Frontal cortex (tissue), 4 donors: ENCODE data around the gene TOP2B. TPM values are rescaled to one million over a fixed set of nuclear protein-coding genes. Genes with fewer than 3 reads are reported as not detected.

Source experiments
- DNase-seq, 2 donors: peaks; one replicate each; pipeline ENCODE4 v3.0.0; 2012; ENCODE audit warnings: low spot score in 2 of 2
- FAIRE-seq: peaks from 2 replicates; lab custom pipeline; 2012; peaks lifted over from hg19 to GRCh38; lab: Jason Lieb, UNC
- total RNA-seq: library from RNA; depleted of rRNA; stranded (reverse); fragments of >200 nt; gene quantifications from one replicate; pipeline ENCODE4 v1.2.3, GENCODE V29; 2014
- donor health status: control.
- donor health status: control.
- donor health status: control.

The TOP2B gene
- total RNA-seq, 1 donor from 2014 or later = 423 TPM

DNA sequence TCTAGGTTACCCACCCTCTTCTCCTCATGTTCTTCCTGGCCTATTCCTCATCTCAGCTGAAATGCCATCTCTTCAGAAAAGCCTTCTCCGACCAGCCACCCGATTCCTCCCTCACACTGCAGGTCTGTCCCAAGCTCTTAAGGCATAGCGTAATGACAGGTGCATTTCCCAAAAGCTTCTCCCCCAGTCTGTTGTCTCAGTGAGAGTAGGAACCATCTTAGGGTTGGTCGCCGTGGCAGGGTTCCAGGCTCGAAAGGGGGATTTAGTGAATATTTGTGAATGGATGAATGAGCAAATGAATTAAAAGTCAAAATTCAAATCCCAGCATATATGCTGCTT is 78.6 kb downstream of the TOP2B start:
- FAIRE-seq (no peak), DNase-seq (no peak)

DNA sequence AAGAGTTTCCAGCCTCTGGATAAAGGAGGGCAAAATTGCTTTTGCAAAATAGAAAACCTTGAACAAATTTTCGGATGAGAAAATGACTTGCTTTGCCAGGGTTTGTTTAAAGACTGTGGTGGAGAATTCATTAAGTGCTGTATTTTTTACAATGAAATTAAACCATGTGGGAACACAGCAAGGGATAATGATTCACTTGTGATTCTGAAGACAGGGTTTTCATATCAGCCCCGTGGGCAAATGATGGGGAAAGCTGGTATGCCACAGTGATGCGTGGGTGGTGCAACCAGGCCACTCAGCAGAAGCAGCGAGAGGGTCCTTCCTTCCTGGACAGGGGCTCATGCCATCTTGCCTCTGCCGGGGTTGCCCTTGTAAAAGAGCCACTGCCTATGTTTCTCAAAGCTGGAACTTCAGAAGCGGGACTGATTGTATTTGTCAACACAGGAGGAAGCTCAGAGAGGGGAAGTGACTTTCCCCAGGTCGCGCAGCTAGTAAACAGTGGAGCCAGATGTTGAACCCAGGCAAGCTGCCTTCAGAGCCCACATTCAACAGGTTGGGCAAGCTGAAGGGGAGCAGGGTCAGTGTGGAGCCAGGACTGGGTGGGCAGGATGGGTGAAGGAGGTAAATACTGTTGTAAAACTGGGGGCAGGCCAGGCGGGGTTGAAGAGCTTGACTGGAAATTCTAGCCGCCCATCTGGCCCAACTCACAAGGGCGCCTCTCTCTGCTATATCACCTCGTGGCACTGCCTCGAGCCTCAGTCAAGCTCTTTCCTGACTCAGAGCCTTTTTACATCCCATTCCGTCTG is 79.1 kb downstream of the TOP2B start:
- no peak for DNase-seq

DNA sequence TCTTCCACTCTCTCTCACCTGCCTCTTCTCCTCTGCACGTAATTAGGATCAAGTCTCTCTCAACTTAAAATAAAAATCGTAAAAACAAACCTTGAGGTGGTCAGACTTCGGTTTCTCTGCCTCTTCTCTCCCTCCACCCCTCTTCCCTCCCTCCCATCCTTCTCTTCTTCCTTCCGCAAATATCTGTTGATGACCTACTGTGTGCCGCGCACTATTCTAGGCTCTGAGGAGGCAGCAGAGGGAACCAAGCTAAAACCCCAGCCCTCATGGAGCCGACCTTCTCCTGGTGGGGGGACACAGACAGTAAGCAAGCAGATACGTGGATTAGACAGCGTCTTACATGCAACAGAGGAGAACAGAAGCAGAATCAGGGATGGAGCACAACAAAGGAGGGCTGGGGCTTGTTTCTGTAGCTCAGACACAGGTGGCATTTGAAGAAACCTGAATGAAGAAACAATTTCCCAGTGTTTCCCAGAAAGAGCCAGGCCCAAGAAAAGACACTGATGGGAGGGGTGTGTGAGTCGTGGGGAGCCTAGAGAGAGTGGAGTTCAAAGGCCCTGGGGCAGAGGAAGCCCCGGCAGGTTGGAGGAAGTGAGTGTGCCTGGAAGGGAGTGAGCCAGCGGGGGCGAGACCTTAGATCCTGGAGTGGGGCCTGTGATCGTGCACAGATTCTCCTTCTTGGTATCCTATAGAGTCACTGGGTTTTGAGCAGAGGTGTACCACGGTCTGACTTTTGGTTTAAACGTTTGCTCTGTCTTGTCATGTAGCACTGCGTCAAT is 80.5 kb downstream of the TOP2B start:
- FAIRE-seq (no peak), DNase-seq (no peak)

More for the DNA sequence above, 79.1 kb downstream of the TOP2B start:
- no peak for FAIRE-seq

DNA sequence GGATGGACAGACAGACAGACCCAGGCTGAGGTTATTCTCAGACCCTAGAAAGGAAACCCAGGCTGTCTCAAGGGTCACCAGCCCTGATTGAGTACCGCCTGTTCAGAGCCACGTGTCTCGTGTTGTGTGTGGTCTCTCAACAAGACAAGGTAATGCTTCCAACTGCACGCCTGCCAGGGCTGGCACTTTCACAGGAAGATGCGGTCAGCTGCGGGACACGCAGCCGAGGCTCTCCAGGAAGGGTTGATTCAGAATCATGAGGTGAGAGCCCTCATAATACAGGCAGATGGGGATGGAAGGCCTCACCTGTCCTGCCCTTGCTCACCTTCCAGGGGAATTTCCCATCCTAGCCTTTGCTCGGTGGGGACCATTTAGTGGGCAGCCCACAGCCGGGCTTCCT is 81.4 kb downstream of the TOP2B start:
- DNase-seq (no peak), FAIRE-seq (no peak)

DNA sequence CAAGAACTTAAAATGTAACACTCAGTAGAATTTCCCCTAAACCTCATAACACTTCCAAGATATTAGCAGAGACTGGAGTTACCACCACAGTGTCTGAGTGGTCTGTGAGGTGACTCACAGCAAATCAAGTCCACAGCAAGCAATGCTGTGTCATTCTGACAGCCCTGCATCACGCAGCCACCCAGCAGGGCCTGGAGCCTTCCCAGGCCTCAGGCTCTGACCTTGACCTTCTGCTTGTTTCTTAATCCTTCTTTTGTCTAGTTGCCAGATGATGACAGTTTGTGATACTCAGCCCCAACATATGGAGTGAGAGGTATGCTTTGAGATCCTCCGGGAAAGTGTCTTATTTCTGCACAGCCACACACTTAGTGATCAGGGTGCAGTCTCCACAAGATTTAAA is 82.5 kb downstream of the TOP2B start:
- no peak for DNase-seq
- no peak for FAIRE-seq

DNA sequence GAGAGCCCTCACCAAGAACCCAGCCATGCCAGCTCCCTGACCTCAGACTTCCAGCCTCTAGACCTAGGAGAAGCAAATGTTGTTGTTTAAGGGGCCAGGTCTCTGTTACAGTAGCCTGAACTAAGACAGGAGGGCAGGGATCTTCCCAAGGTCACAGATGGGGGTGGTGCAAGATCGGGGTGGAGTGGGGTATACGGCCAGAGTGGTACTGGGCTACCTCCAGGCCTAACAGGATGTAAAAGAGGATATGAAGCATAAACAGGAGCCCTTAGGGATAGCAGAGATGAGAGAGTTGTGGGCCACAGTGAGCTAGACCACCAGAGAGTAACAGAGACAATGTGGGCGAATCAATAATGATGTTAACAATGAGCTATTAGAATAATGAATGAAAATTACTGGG is 82.9 kb downstream of the TOP2B start:
- DNase-seq (no peak), FAIRE-seq (no peak)

DNA sequence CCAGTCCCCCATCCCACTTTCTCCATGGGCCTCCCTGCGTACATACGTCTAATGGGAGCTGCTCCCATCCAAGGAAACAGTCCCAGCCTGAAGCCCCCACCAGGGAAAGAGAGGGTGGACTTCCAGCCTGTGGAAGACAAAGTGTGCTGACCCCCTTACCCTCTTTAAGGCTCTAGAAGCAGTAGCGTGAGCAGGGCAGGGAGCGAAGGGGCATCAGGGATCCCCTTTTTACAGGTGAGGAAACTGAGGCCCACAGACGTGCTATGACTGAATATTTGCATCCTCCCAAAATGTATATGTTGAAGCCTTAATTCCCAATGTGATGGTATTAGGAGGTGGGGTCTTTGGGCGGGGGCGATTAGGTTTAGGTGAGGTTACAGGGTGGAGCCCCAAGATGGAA is 83.4 kb downstream of the TOP2B start:
- DNase-seq = no peak
- FAIRE-seq = no peak

DNA sequence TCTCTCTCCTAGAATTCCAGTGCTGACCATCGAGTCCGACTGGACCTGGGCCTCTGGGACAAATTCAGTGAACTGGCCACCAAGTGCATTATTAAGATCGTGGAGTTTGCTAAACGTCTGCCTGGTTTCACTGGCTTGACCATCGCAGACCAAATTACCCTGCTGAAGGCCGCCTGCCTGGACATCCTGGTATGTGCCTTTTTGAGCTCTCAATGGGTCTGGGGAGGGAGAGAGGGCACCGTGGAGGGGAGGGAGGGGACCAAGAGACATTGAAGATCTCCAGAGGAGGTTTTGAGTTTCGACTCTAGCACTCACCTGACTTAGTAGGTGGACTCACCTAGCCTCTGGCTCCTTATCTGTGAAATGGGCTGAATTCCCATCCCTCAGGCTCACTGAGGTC is 84.2 kb downstream of the TOP2B start:
- DNase-seq = no peak
- no peak for FAIRE-seq

DNA sequence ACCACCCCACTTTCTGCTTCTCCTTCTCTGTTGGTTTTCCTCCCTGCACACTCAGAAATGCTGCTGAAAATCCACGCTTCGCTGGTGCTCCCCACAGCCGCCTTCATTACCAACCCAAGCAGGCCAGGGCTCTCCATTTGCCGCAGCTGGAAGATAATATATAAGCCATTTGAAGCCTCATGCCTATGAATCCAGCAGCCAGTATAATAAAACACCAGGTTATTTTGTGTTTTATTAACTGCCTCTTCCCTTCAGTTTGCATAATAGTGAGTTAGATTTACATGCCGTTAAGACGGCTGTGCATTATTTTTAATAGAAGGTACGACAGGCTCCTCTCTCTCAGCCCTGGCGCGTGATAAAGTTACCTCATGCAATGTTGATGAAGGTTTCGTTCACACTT is 86.6 kb downstream of the TOP2B start:
- FAIRE-seq (no peak), DNase-seq (no peak)

DNA sequence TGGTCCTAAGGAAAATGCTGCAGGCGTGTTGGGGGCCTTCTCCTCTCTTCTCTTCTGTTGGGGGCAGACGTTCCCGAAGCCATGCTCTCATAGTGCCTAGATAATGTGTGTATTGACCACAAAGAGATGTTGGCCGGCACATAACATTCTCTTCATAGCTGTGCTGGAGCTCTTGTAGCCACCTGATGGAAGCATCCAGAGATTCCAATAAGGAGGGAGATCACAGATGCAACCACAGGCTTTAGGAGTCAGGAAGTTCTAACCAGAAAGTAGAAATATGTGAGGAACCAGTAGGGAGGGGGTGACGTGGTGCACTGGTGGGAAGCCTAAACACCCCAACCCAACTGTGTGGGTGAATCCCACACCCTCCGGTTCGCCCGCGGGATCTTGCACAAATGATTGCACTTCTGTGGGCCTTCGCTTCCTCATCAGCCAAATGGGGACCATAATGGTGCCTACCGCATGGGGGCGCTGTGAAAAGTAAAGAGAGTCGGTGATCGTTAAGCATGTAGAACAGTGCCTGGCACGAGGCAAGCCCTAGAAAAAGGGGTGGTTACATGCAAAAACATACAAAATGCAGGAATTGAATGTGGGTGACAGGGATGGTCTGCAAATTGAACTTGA is 87.8 kb downstream of the TOP2B start:
- DNase-seq (no peak), FAIRE-seq (no peak)

DNA sequence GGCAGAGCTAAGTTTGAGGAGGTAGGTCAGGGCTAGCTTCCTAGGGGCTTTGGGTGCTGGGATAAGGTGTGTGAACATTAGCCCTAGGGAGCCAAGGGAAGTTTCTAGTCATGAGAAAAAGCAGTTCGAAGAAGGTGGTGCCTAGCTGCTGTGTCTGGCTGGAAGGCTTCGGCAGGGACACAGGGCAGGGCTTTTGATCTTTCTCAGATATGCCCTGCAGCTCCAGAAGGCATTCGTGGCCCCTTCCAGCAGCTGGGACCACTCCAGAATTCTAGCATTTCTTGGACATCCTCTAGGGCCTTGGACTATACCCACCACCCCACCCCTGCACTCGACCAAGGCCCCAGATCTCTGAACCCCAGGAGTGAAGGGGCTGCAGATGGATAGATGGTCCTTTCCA is 88.6 kb downstream of the TOP2B start:
- FAIRE-seq = no peak
- no peak for DNase-seq

DNA sequence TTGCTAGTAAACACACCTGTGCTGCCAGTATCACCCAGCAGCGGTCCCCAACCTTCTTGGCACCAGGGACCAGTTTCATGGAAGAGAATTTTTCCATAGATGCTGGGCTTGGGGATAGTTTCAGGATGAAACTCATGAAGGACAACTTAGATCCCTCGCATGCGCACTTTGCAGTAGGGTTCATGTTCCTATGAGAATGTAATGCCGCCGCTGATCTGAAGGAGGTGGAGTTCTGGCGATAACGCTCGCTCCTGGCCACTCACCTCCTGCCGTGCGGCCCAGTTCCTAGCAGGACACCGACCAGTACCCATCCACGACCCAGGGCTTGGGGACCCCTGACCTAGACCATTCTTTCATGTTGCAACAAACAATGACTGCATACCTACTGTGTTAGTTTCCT is 89.7 kb downstream of the TOP2B start:
- FAIRE-seq (no peak), DNase-seq (no peak)

DNA sequence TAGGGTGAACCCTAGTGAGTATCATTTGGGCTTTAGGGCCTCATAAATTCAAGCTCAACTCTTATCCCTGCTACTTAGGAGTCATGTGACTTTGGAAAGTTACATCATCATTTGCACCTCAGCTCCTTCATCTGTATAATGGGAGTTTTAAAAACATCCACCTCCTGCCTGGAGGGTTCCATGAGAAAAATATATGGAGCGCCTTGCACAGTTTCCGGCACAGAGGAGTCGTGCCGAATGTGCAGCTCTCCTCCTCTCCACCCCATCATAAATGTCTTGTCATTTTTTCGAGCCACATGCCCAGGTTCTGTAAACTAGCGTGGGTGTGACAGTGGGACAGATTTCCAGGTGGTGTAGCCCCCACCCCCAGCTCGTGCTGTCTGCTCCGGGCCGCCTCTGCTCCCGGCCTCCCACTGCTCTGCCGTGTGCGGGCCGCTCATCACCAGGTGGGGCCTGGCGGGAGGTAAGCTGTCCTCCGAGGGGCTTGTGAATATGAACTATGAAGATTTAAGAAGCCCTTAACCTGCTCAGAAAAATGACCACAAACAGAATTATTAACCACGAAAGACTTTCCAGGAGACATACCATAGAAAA is 90.4 kb downstream of the TOP2B start:
- FAIRE-seq = no peak
- DNase-seq = no peak

DNA sequence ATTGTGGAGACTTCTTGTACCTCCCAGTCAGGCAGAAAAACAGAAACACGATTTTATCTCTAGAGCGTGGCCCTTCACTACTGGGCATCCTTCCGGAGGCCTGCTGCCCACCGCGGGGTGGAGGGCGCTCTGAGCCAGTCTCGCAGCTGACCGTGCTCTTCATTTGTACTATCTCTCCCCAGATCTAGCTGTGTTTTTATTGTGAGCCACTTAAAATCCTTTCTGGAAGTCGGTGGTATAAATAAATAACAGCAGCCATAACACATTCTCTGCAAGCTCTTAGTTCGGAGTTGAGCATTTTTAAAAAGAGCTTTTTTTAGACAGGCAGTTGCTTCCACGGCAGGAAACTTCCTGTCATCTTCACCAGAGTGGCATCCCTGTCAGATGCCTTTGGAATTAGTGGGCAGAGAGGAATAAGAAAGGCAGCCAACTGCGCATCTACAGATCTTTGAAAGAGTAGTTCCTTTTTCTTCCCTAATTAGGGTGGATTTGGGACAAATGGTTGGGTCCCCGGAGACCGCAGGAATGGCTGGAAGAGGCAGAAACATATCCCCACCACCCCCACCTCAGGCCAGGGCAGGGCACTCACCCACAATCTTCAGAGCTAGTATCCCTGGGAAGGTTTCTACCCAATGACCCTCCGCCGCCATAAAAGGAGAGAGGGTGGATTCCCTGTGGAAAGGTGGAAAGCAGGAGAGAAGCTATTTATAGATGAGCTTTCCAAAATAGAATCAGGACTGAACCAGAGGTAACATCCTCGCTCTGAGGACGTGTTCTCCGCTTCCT is 91.1 kb downstream of the TOP2B start:
- FAIRE-seq = no peak
- DNase-seq = peak in 1 of 2 donors; percentile 25

DNA sequence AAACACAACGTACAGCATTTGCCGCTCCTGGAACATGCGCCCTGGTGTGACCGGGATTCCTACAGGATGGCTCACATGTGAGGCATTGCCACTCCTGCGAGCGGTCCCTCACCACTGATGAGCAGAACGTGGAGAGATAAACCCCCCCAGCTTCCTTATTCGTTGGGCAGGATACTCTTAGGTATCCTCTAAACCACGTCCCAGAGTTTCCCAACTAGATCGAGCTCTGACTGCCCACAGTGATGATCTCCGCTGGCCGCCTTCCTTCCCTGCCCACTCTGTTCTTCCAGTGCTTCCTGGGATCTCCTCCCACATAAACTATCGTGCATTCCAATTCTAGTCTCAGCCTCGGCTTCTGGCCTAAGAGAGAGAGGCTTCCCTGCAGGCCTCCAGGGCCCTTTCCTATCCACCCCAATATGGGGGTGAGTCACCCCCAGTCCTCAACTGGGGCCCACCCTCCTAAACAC is 91.8 kb downstream of the TOP2B start:
- FAIRE-seq (no peak), DNase-seq (no peak)

DNA sequence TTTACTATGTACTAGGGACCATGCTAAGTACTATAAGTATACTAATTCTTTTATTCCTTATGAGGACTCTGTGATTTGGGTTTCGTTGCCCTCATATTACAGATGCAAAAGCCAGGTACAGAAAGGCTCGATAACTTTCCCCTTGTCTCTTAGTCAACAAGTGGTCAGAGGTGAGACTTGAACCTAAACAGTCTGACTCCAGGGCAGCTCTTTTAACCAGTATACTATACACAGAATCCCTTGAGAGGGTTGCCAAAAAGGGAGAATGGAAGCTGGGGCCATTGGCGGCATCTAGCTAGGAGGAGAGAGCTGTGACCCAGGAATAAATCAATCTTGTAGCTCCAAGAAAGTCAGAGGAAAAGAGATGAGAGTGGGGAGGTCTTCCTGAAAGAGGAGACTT is 92.4 kb downstream of the TOP2B start:
- FAIRE-seq (no peak), DNase-seq (no peak)

DNA sequence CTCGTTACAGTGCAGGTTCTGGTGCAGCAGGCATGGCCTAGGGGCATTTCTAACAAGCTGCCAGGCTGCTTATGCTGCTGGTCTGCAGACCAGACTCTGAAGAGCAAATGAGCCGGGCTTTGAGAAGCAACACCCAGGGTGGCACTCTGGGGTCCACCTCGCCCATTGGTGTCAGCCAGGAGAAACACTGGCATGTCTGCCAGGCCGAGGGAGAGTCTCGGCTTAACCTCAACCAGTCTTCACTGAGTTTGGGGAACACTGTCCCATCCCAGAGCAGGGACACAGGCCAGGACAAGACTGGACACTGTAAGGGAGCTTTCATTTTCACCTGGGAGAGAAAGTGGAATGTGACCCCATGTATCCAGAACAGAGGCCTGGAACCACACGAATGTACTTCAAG is 93.4 kb downstream of the TOP2B start:
- DNase-seq (no peak), FAIRE-seq (no peak)

DNA sequence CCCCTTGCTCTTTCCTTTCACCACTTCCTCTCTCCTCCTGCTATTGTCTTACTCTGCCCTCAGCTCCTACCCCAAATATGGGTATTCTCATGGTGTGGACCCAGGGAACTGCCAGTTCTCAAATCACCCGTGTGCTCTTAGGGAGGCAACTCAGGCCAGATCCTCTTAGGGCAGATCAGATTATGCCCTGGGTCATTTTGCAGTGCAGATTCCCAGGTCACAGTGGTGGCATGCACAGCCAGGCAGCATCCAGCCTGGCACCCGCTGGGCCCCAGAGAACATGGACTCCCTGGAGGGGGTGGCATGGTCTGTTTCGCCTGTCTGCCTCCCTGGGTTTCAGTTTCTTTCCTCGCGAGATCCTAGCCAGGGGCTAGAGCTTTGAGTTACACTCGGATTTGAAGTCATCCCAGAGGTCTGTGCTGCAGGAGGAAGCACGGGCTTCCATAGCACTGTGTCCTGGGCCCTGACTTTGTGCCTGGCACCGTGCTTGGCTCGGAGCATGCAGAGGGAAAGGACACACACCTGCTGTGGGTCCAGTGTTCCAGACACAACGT is 96.1 kb downstream of the TOP2B start:
- FAIRE-seq (no peak), DNase-seq (no peak)

DNA sequence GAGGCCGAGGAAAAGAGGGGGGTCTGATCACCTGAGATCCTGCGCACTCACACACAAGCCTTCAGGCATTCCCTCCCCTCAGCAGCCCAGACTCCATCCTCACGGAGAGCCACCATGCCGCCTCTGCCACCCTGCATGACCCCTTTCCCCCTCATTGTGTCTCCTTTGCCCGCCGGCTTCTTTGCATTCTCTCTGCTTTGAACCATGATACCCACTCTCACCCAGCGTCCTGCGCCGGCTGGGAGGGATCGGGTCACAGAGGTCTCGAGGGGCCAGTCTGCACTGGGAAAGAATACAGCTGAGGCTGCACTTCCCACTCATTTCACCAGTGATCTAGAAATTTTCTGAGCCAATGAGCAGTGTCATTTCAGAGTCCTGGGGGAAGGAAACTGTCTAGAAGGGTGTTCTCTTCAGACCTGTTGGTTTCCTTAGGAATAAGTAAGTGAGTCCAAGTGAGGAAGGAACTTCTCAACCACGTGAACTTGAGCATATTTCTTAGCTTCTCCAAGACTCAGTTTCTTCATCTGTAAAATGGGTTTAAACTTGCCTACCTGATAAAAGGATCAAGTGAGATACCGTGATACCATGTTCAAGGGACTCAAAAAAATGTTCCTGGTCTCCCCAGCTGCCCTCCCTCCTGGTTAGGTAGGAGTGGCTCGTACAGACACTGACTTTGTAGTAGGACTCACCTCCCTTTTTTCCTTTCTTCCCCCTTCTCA is 96.7 kb downstream of the TOP2B start:
- no peak for FAIRE-seq
- no peak for DNase-seq
